Measurements from ENCODE around the gene KCNB1.

GRCh38 chr20:49497398-49497669 is 14.9 kb upstream of the KCNB1 start:
- TF ChIP-seq, protein P1, sequence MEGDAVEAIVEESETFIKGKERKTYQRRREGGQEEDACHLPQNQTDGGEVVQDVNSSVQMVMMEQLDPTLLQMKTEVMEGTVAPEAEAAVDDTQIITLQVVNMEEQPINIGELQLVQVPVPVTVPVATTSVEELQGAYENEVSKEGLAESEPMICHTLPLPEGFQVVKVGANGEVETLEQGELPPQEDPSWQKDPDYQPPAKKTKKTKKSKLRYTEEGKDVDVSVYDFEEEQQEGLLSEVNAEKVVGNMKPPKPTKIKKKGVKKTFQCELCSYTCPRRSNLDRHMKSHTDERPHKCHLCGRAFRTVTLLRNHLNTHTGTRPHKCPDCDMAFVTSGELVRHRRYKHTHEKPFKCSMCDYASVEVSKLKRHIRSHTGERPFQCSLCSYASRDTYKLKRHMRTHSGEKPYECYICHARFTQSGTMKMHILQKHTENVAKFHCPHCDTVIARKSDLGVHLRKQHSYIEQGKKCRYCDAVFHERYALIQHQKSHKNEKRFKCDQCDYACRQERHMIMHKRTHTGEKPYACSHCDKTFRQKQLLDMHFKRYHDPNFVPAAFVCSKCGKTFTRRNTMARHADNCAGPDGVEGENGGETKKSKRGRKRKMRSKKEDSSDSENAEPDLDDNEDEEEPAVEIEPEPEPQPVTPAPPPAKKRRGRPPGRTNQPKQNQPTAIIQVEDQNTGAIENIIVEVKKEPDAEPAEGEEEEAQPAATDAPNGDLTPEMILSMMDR (IDR thresholded peaks at IDR 0.05): no peak
- no peak for TF ChIP-seq ZFX (IDR thresholded peaks at IDR 0.05; ENCODE audit: borderline replicate concordance)

Data from 22Rv1 (cell line).